Inflammatory macrophage treated with lipopolysaccharide for 4 hours (primary cell): Measurements from ENCODE around the gene LEPROT.
"Not testable (repeated sequence)": the region's sequence is repeated elsewhere in the genome, so short reads cannot be mapped to it uniquely, and the experiment has no call there.

Source experiments
- DNase-seq: peaks from one replicate; pipeline ENCODE4 v3.0.0-alpha.2; 2020

Gene LEPROT

DNA sequence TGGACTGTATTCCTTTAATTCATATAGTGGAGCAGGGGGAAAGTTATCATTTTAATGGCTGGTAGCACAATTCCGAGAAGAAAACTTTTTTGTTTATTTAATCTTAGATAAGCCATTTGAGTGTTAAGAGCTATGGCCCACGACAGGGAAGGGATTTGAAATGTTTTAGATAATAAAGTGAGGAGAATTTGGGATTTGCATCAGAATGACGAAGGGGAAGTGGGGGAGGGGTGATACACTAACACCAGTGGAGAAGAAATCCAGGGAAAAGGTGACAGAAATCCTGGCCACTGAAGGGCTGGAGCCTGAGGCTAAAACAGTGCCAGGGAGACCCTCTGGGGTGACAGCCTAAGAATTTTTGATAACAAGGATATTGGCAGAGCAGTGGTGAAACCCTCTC is 21.0 kb downstream of the LEPROT start:
- no peak for DNase-seq

- no peak for DNase-seq
These were observed 22.0 kb downstream of the LEPROT start for GRCh38 chr1:65442442-65442841.

- DNase-seq = no peak
These were observed 23.2 kb downstream of the LEPROT start for GRCh38 chr1:65443647-65444046.

DNA sequence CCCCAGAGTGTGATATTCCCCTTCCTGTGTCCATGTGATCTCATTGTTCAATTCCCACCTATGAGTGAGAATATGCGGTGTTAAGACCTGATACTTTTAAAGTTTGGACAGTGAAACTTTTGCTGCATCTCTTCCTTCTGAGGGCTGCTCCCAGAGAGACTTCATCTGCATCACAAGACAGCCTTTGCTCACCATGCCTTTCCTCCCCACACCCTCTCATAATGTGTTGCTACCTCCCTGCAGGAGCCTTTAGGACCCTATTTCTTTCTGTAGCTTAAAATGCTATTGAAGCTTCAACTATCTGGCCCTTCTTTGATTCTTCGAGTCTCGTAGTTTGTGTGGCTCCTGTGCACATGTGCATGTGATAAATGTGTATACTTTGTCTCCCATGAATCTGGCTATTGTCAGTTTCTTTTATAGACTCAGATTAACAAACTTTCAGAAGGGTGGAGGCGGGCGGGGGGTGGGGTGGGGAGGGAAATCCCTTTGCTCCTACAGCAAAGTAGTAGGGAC is 23.7 kb downstream of the LEPROT start:
- no peak for DNase-seq

- DNase-seq = no peak
These were observed 25.4 kb downstream of the LEPROT start for GRCh38 chr1:65445837-65446236.

DNA sequence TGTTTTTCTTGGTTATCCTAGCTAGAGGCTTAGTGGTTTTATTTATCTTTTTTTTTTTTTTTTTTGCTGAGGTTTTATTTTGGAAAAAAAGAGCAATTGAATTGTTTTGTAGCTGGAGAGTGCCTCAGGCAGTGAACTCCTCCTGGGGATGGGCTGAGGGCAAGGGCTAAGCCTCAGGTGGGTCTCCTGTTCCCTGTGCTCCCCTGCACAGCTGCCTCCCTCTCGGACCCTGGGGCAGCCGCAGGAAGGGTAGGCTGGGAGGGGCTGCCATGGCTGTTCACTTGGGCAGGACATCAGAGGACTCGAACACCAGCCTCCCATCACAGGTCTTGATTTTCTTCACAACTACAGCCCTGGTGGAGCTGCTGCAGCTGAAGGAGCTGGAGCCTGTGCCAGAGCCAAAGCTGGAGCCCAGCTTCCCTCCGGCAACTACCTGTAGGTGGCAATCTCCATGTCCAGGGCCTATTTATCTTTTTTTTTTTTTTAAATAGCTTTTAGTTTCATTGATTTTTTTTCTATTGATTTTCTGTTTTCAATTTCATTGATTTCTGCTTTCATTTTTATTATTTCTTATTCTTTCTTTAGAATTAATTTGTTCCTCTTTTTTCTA is 28.9 kb downstream of the LEPROT start:
- DNase-seq = no peak

DNA sequence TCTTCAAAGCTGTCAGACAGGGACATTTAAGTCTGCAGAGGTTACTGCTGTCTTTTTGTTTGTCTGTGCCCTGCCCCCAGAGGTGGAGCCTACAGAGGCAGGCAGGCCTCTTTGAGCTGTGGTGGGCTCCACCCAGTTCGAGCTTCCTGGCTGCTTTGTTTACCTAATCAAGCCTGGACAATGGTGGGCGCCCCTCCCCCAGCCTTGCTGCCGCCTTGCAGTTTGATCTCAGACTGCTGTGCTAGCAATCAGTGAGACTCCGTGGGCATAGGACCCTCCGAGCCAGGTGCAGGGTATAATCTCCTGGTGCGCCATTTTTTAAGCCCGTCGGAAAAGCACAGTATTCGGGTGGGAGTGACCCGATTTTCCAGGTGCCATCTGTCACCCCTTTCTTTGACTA is 35.2 kb downstream of the LEPROT start:
- DNase-seq = not testable (repeated sequence)

- no peak for DNase-seq
These were observed 36.0 kb downstream of the LEPROT start for GRCh38 chr1:65456481-65456880.

GRCh38 chr1:65457868-65458267 is 37.4 kb downstream of the LEPROT start:
- no peak for DNase-seq

GRCh38 chr1:65458730-65459396 is 38.4 kb downstream of the LEPROT start:
- no peak for DNase-seq

DNA sequence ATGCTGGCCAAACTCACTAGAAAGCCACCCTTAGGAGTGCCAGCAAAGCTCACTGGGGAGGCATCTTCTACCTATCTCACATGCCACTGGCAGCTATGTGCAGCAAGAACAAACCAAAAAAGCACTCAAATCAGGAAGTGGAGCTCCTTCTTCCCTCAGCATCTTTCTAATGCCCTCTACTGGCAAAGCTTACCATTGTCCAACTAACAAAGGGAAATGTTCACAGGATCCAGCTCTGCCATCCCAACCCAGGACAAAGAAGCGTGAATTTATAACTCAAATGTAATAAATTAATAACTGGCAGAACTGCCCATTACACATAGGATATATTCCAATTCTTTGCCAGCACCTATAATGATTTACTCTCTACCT is 38.9 kb downstream of the LEPROT start:
- peak; percentile 49 for DNase-seq

- DNase-seq = not testable (repeated sequence)
These were observed 45.4 kb downstream of the LEPROT start for GRCh38 chr1:65465837-65466236.

DNA sequence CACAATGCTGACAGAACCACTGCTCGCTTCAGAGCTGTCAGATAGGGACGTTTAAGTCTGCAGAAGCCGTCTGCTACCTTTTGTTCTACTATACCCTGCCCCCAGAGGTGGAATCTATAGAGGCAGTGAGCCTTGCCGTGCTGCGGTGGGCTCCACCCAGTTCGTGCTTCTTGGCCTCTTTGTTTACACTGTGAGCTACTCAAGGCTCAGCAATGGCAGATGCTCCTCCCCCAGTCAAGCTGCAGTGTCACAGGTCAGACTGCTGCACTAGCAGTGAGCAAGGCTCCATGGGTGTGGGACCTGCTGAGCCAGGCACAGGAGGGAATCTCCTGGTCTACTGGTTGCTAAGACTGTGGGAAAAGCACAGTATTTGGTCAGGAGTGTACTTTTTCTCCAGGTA is 47.1 kb downstream of the LEPROT start:
- no peak for DNase-seq

- no peak for DNase-seq
These were observed 48.8 kb downstream of the LEPROT start for GRCh38 chr1:65469126-65469888.

DNA sequence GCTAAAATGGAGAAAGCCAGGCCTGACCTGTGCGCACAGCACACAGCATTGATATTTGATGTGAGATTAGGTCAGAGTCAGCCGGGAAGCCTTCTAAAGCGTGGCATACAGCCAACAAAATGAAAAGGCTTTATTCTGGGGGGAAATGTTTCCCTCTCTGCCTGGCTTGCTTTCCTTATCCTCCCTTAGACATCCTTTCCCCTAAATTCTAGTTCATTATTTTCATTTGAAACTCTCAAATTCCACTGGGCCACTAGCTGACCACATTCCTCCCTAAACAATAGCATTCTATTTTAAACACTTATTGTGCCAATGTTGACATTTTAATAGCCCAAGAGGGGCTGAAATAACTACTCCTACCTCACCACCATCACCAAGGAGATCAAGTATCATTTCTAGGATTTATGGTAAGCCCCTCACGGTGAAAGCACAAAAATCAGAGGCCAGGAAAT is 49.4 kb downstream of the LEPROT start:
- no peak for DNase-seq

GRCh38 chr1:65470766-65471165 is 50.3 kb downstream of the LEPROT start:
- no peak for DNase-seq

- no peak for DNase-seq
These were observed 50.9 kb downstream of the LEPROT start for GRCh38 chr1:65471213-65471833.

DNA sequence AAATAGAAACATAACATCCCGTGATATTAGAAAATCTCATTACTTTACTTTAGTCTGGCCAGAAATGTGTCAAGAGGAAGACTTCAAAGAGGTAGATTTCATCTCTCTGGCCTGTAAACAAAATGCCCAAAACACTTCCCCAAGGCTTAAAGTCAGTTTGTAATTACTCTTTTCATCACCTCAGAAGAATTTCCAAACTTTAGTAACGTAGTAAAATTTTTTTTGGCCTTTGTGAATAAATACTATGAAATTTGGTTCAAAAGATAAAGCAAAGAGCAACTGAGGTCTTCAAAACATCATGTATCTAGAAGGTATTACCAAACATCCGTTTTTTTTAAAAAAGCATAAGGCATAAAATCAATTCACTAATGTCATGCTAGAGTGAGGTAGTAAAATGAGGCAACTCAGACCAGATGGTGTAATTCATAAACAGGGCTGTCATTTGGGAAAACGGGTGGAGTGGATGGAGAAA is 51.4 kb downstream of the LEPROT start:
- DNase-seq = no peak

DNA sequence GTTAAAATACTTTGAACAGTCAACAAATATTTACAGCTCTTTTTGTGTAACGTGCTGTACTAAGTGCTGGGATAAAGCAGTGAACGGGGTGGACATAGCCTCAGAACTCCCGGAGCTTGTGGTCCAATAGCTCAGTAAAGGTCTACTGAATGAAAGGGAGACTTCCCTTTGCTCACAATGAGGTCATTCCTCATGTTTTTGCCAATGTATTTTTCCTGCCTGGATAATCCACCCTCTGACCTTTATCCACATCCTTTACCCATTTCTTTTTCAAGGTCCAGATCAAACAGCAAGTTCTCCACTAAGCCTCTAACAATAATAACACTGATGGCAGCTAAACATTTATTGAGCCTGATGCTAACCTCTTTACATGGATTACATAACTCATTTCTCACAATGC is 55.9 kb downstream of the LEPROT start:
- no peak for DNase-seq

GRCh38 chr1:65477414-65478378 is 57.2 kb downstream of the LEPROT start:
- DNase-seq = no peak

DNA sequence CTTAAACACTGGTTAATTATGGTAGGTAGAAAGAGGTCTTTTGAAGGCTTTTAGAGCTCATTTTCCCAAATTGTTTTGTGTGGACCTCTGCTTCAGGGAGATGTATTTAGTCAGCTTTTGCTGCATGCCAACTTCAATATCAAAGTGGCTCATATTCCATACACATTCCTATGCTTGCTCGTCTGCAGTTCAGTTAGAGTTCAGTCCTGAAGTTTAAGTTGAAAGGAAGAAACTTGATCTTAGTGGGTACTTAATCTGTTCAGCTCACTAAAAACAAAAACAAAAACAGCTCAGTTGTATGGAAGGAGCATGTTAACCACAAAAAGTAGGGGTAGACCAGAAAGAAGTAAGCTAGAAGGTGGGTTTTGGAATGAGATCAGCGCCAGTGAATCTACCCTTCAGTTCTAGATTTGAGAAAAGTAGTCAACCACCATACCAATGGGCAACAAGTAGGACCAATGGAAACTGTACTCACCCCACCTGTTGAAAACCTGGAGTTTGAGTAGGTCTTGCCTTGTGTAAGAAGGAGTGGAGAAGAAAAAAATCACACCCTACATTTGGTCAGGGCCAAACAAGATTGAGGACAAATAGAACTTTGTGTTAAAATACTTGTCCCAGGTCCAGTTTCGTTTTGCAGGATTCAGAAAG is 58.0 kb downstream of the LEPROT start:
- DNase-seq = no peak
